Measurements from ENCODE around the gene HBA2.

- TF ChIP-seq CTCF (IDR thresholded peaks at IDR 0.05): no peak
- TF ChIP-seq REST (IDR thresholded peaks at IDR 0.05; ENCODE audit: insufficient read depth in 1 of 2, low read depth in 2 of 2, low read length in 1 of 2): no peak
Measured at GRCh38 chr16:169014-169413, 3.7 kb upstream of the HBA2 start.
